Osteocyte (in vitro differentiated cells): ENCODE measurements around the gene FAM13A. TPM values are rescaled to one million over a fixed set of nuclear protein-coding genes. Genes with fewer than 3 reads are reported as not detected.
A peak's percentile ranks its signal among the peaks of the same experiment; 100 is the strongest.

Source experiments
- DNase-seq: peaks from one replicate; pipeline ENCODE4 v3.0.0; 2021; ENCODE audit warnings: mixed read lengths; ENCODE audit not compliant: unreplicated experiment; ENCODE audit errors: extremely low spot score
- H3K27ac Mint-ChIP-seq: one replicate; pipeline ENCODE4 v1.8.0; 2021; ENCODE audit warnings: mild to moderate bottlenecking, mixed read lengths; ENCODE audit not compliant: unreplicated experiment
- H3K27me3 Mint-ChIP-seq: one replicate; pipeline ENCODE4 v1.8.0; 2021; ENCODE audit warnings: mixed read lengths; ENCODE audit not compliant: unreplicated experiment
- H3K36me3 Mint-ChIP-seq: one replicate; pipeline ENCODE4 v1.8.0; 2021; ENCODE audit warnings: mixed read lengths; ENCODE audit not compliant: unreplicated experiment
- H3K4me1 Mint-ChIP-seq: one replicate; pipeline ENCODE4 v1.8.0; 2021; ENCODE audit warnings: mixed read lengths; ENCODE audit not compliant: unreplicated experiment
- H3K4me3 Mint-ChIP-seq: one replicate; pipeline ENCODE4 v1.8.0; 2021; ENCODE audit warnings: mild to moderate bottlenecking, moderate library complexity, mixed read lengths; ENCODE audit not compliant: unreplicated experiment
- H3K9me3 Mint-ChIP-seq: one replicate; pipeline ENCODE4 v1.8.0; 2021; ENCODE audit warnings: mixed read lengths; ENCODE audit not compliant: unreplicated experiment
- CTCF ChIP-seq: fragments of 200-600 bp; sonication (generic); IDR thresholded peaks from 2 replicates; pipeline ENCODE4 v1.5.0; 2021; ENCODE audit warnings: antibody characterized with exemption, mild to moderate bottlenecking, moderate library complexity
- total RNA-seq: library from RNA; stranded (reverse); gene quantifications from 2 replicates; pipeline ENCODE4 v1.2.1, GENCODE V29; 2021

The FAM13A gene
- total RNA-seq, 1 donor from 2014 or later, result 18.5 TPM

- no peak overlapping the region for H3K4me3 Mint-ChIP-seq
- no peak overlapping the region for H3K27ac Mint-ChIP-seq
Measured at GRCh38 chr4:88698519-88698918, 358.5 kb downstream of the FAM13A start.

GRCh38 chr4:88697588-88698329 is 359.2 kb downstream of the FAM13A start, which contains the start of gene NAP1L5:
Gene NAP1L5, minus strand, starts transcription at chr4:88697829. Its CDS starts 75 bp downstream, at chr4:88697754.
- peak; percentile 85 for DNase-seq
- Mint-ChIP-seq H3K27me3 (no peaks in the 10 kb centered on the region), H3K4me3 (peak within 1 kb of the TSS; percentile 84), H3K9me3 (no peaks in the 10 kb centered on the region), H3K36me3 (no peaks in the 10 kb centered on the region), H3K27ac (peak within 1 kb of the TSS; percentile 76), H3K4me1 (peaks cover 8% of the 10 kb centered on the region)
- TF ChIP-seq CTCF, result no peak

More at GRCh38 chr4:88698519-88698918, 358.5 kb downstream of the FAM13A start:
- no peak for TF ChIP-seq CTCF
- H3K36me3 Mint-ChIP-seq, result no peaks in the 10 kb centered on the region
- no peaks in the 10 kb centered on the region for H3K9me3 Mint-ChIP-seq
- H3K4me1 Mint-ChIP-seq, result peaks cover 8% of the 10 kb centered on the region
- DNase-seq, result no peak
- H3K27me3 Mint-ChIP-seq, result no peaks in the 10 kb centered on the region

- TF ChIP-seq CTCF, result no peak
- no peaks in the 10 kb centered on the region for H3K27me3 Mint-ChIP-seq
- peak overlapping the region; percentile 84 for H3K4me3 Mint-ChIP-seq
- no peaks in the 10 kb centered on the region for H3K36me3 Mint-ChIP-seq
- H3K27ac Mint-ChIP-seq, result peak overlapping the region; percentile 76
- no peaks in the 10 kb centered on the region for H3K9me3 Mint-ChIP-seq
- no peak for DNase-seq
- peaks cover 8% of the 10 kb centered on the region for H3K4me1 Mint-ChIP-seq
Measured at GRCh38 chr4:88697141-88697540, 359.8 kb downstream of the FAM13A start.

DNA sequence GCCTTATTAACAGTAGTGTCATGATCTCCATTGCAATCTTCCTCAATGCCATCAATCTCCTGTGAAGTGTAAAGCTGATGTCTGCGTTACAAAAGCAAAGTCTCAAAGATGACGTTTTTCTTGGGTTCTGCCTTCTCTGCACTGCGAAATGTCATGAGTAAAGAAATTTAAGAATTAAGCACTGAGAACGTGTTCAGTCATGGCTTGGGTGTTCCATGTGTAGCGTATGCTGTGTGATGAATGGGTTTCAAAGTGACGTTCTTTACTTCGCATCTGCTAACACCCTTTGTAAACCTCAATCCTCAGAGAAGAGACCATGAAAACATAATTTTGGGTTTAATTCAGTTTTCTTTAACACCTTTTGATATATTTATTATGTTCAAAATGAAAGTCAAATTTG is 360.4 kb downstream of the FAM13A start:
- Mint-ChIP-seq H3K36me3 (no peaks in the 10 kb centered on the region), H3K4me3 (peak overlapping the region; percentile 84), H3K9me3 (no peaks in the 10 kb centered on the region), H3K27me3 (no peaks in the 10 kb centered on the region), H3K27ac (no peak overlapping the region), H3K4me1 (peaks cover 8% of the 10 kb centered on the region)
- no peak for TF ChIP-seq CTCF
- DNase-seq, result no peak

DNA sequence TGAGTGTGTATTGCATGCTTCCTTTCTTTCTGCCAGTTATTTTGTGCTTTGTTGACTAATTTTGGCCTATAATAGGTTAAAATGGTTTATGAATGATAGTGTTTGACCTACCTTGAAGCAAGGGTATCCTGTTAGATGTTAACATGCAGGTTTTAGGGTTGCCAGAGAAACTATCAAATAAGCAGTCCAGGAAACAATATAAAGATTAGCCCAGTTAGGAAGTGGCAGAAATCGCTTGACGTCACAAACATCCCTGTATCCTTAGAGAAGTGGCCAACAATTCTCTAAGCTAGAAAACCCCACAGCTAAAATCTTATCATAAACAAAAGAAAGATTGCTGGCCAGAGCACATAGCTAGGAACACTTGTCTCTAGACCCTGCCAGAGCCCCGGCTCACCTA is 363.2 kb downstream of the FAM13A start:
- Mint-ChIP-seq H3K27me3 (no peaks in the 10 kb centered on the region), H3K27ac (no peak overlapping the region), H3K4me3 (no peak overlapping the region), H3K4me1 (peaks cover 8% of the 10 kb centered on the region), H3K36me3 (peaks cover 8% of the 10 kb centered on the region), H3K9me3 (no peaks in the 10 kb centered on the region)
- no peak for DNase-seq
- no peak for TF ChIP-seq CTCF
